Measurements from ENCODE around the gene KCTD21.

KCTD21 gene

GRCh38 chr11:78218707-78219492 is 30.5 kb upstream of the KCTD21 start:
- no peak for DNase-seq (ENCODE audit: low spot score)

GRCh38 chr11:78217650-78218541 is 29.5 kb upstream of the KCTD21 start:
- DNase-seq (ENCODE audit: low spot score) = no peak

DNA sequence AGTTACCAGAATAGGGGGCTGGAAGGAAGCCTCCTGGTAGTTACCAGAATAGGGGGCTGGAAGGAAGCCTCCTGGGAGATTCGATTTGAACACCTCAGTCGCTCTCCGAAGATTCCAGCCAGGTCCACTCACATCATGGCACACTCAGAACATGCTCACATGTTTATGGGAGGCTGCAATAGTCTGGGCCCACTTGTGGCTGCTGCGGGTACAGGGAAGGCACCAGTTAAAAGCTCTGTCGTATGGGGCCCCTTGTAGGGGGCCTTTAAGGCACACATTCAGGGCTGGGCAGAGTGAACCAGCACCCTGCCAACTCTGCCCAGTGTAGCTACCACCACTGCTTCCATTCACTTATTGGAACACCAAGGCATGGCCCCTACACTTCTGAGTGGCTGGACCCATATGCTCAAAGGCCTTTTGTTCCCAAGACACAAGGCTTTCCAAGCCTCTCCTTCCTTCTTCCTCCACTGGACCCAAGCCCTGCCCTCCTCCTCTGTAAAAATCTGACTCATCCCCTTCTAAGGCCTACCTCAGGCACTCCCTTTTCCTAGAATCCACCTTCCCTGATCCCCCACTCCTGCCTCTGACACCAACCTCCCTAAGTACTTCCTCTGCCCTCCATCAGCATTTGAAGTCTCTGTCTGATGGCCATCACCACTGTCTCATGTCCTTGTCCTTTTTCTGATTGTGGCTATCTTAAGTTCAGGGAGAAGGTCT is 28.3 kb upstream of the KCTD21 start:
- DNase-seq (ENCODE audit: low spot score) = no peak

GRCh38 chr11:78216021-78216420 is 27.6 kb upstream of the KCTD21 start:
- DNase-seq (ENCODE audit: low spot score) = no peak

DNA sequence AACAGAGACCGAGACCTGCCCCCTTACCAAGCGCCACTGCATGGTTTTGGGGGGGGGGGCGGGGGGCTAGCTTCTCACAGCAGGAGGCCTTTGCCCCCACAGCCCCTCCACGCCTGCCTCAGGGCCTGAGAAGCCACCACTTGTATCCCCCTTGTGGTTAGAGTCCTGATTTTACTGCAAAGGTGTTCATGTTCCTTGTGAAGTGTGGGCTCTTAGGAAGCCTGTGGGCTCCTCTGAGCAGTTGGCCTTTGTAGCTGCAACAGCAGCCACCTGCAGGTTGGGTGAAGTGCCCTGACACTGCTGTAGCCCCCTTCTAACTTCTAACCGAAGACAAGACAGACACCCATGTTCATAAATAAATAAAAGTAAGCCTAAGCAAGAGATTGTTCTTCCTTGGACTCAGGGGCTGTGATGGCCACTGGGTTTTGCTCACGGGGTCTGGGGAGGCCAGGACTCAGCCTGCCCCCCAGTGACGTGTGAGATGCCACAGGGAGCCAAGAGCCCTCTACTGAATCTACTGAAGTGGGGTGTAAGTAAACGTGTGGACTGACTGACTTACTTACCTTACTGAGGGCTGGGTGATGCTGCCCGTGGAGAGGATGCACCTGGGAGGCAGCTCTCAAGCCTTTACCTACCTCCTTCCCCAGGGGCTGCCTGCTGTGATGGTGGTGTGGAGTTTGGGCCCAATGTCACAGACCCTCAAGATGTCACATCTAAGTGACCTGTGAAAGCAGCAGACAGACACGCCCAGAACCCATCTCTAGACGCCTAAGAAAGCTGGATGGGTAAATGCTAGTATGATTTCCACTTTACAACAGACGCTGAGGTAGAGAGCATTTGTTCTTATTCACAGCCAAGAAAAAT is 26.1 kb upstream of the KCTD21 start:
- DNase-seq (ENCODE audit: low spot score) = no peak

- DNase-seq (ENCODE audit: low spot score) = no peak
Measured at GRCh38 chr11:78213526-78214330, 25.3 kb upstream of the KCTD21 start.

GRCh38 chr11:78212586-78213371 is 24.4 kb upstream of the KCTD21 start:
- DNase-seq (ENCODE audit: low spot score) = no peak

- DNase-seq (ENCODE audit: low spot score) = no peak
Measured at GRCh38 chr11:78211565-78211964, 23.1 kb upstream of the KCTD21 start.

GRCh38 chr11:78210000-78210608 is 21.7 kb upstream of the KCTD21 start:
- no peak for DNase-seq (ENCODE audit: low spot score)

- no peak for DNase-seq (ENCODE audit: low spot score)
Measured at GRCh38 chr11:78209478-78209877, 21.1 kb upstream of the KCTD21 start.

- no peak for DNase-seq (ENCODE audit: low spot score)
Measured at GRCh38 chr11:78208257-78209165, 20.1 kb upstream of the KCTD21 start.

DNA sequence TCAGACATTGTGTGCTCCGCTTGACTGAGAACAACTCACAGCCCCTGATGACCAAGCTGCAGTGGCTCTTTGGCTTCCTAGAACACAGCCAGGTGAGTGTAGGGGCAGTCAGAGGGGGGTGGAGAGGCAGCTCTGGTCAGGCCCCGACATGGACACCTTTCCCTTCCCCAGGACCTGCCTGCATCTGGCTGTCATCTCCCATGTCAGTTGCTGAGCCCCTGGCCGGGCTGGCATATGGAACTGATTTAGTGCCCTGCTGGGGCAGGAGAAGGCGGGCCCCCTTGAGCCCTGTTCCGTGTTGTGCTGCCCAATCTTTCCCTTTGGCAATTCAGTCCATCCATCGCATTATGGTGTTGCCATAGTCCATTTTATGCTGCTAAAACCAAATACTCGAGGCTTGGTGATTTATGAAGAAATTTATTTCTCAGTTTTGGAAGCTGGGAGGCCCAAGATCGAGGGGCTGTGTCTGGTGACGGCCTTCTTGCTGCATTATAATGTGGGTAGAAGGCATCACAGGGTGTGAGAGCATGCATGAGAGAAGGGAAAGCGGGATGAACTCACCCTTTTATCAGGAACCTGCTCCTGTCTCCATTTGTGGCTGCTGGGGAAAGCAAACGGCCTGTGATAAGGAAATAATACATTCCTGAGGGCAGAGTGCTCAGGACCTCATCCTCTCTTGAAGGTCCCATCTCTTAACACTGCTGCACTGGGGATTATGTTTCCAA is 19.3 kb upstream of the KCTD21 start:
- DNase-seq (ENCODE audit: low spot score) = no peak

GRCh38 chr11:78205691-78206090 is 17.3 kb upstream of the KCTD21 start:
- no peak for DNase-seq (ENCODE audit: low spot score)

GRCh38 chr11:78205256-78205655 is 16.8 kb upstream of the KCTD21 start:
- no peak for DNase-seq (ENCODE audit: low spot score)

DNA sequence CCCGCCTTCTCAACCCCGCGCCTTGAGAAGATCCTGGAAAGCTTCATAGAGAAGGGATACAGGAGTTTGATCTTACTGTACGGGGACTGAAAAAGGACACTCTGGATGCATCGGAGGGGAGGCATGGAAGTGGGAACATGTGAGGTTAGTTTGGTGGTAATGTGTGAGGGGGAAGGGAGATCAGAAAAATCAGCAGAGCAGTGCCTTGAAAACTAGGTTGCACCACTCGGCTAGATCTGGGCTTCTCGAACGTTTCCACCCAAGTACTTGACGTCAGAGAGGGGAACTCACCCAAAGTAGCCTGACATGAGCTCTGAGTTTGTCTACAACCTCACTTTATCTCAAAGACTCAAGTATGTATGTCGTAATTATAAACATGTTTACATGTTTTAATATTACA is 14.8 kb upstream of the KCTD21 start:
- no peak for DNase-seq (ENCODE audit: low spot score)

DNA sequence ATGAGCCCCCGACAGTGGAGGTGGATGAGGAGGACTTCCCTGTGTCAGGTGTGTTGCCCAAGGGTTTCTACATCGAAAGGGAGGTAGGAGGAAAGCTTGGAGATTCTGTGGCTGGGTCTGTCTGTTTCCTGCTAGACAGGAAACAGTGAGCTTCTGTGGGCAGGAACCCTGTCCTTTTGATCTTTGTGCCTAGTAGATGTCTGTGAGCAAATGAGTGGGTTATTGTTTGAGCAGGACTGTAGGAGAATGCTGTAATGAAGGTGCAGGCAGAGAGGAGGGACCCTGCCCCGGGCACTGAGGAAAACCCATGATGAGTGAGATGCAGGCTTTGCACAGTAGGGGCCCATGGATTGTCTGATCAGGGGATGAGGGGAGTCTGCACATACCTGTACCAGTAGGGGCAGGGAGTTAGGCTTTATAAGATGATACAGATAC is 14.3 kb upstream of the KCTD21 start:
- no peak for DNase-seq (ENCODE audit: low spot score)

DNA sequence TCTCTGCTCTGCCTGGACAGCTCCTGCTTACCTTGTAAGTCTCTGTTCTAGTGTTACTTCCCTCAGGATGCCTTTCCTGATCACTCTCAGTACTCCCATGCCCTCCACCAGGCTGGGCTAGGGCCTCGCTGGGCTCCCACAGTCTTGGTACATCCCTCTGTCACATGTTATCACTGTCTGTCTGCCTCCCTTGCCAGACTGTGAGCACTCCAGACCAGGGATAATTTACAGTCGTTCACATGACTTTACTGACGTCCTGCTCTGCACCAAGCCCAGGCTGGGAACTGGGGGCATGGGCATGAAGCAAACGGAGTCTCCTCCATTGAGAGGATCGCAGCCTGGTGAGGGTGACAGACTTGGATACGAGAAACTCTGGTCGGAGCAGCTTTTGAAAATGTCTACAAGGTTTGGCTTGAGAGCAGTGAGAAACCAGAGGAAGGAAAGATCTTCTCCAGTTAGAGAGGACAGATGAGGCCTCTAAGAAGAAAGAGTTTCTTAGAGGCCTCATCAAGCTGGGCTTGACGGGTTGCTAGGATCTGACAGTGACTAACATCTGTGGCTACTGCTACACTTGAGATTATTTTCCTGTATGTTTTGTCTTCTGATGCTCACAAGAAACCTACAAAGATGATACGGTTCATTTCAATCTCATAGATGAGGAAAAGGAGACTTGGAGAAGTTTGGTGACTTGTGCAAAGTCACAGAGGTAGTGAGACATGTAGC is 12.8 kb upstream of the KCTD21 start:
- no peak for DNase-seq (ENCODE audit: low spot score)
